ENCODE results near the gene F2RL3. TPM values are rescaled to one million over a fixed set of nuclear protein-coding genes. Genes with fewer than 3 reads are reported as not detected.
A peak's percentile ranks its signal among the peaks of the same experiment; 100 is the strongest.

Gene F2RL3
- total and polyA plus RNA-seq, 7 donors, result 0.69 to 3.9 (median 1.9) TPM

GRCh38 chr19:16904599-16904998 lies 15.8 kb downstream of the F2RL3 start:
- no peak for TF ChIP-seq CTCF (IDR thresholded peaks at IDR 0.05)
- TF ChIP-seq POLR2AphosphoS5 (IDR thresholded peaks at IDR 0.05), result no peak
- TF ChIP-seq POLR2A (IDR thresholded peaks at IDR 0.05), result no peak
- TF ChIP-seq EP300 (IDR thresholded peaks at IDR 0.05), result no peak
- Histone ChIP-seq H3K4me3 (no peak overlapping the region), H3K9me3 (no peaks in the 10 kb centered on the region), H3K4me1 (no peaks in the 10 kb centered on the region), H3K27me3 (no peaks in the 10 kb centered on the region), H3K36me3 (no peaks in the 10 kb centered on the region), H3K27ac (no peak overlapping the region)
- intact Hi-C loops (cut with DNase I), result no loop called here
- WGBS, 2 donors, result 46 to 58% methylated on average over 5 of the region's 5 CpGs
- no peak for DNase-seq

GRCh38 chr19:16908759-16909158 lies 20.0 kb downstream of the F2RL3 start:
- H3K27me3 ChIP-seq, result no peaks in the 10 kb centered on the region
- WGBS, 2 donors, result 77 to 79% methylated on average over 12 of the region's 12 CpGs
- peaks cover 8 to 16% (median 10%) of the 10 kb centered on the region in 4 donors for H3K9me3 ChIP-seq
- H3K36me3 ChIP-seq, result no peaks in the 10 kb centered on the region
- H3K4me3 ChIP-seq, result no peak overlapping the region
- TF ChIP-seq EP300 (IDR thresholded peaks at IDR 0.05) (no peak), POLR2AphosphoS5 (IDR thresholded peaks at IDR 0.05) (no peak), CTCF (IDR thresholded peaks at IDR 0.05) (no peak), POLR2A (IDR thresholded peaks at IDR 0.05) (no peak)
- H3K27ac ChIP-seq, result no peak overlapping the region
- intact Hi-C loops (cut with DNase I), result no loop called here
- DNase-seq, result no peak
- H3K4me1 ChIP-seq, result no peaks in the 10 kb centered on the region

- H3K4me3 ChIP-seq, result no peak overlapping the region
- DNase-seq, result peak; percentile 17
- WGBS, 2 donors, result 88 to 90% methylated on average over 7 of the region's 7 CpGs
- no peaks in the 10 kb centered on the region for H3K27me3 ChIP-seq
- intact Hi-C loops (cut with DNase I), result no loop called here
- TF ChIP-seq POLR2A (IDR thresholded peaks at IDR 0.05), result no peak
- TF ChIP-seq POLR2AphosphoS5 (IDR thresholded peaks at IDR 0.05), result no peak
- no peak for TF ChIP-seq EP300 (IDR thresholded peaks at IDR 0.05)
- TF ChIP-seq CTCF (IDR thresholded peaks at IDR 0.05), result no peak
- H3K9me3 ChIP-seq, result peaks cover 9 to 16% (median 15%) of the 10 kb centered on the region in 4 donors
- no peak overlapping the region for H3K27ac ChIP-seq
- no peaks in the 10 kb centered on the region for H3K4me1 ChIP-seq
- H3K36me3 ChIP-seq, result no peaks in the 10 kb centered on the region
Measured at GRCh38 chr19:16911046-16911445, 22.2 kb downstream of the F2RL3 start.

GRCh38 chr19:16912780-16913179 lies 24.0 kb downstream of the F2RL3 start:
- intact Hi-C loops (cut with DNase I), result no loop called here
- Histone ChIP-seq H3K27ac (no peak overlapping the region), H3K4me3 (no peak overlapping the region), H3K36me3 (no peaks in the 10 kb centered on the region), H3K4me1 (no peaks in the 10 kb centered on the region), H3K27me3 (no peaks in the 10 kb centered on the region), H3K9me3 (peaks cover 9 to 16% (median 15%) of the 10 kb centered on the region in 4 donors)
- 65 to 81% methylated on average over 4 of the region's 4 CpGs for WGBS, 2 donors
- no peak for DNase-seq
- TF ChIP-seq POLR2AphosphoS5 (IDR thresholded peaks at IDR 0.05), result no peak
- no peak for TF ChIP-seq CTCF (IDR thresholded peaks at IDR 0.05)
- no peak for TF ChIP-seq POLR2A (IDR thresholded peaks at IDR 0.05)
- no peak for TF ChIP-seq EP300 (IDR thresholded peaks at IDR 0.05)

- TF ChIP-seq POLR2A (IDR thresholded peaks at IDR 0.05) (no peak), EP300 (IDR thresholded peaks at IDR 0.05) (no peak), CTCF (IDR thresholded peaks at IDR 0.05) (no peak), POLR2AphosphoS5 (IDR thresholded peaks at IDR 0.05) (no peak)
- no peak overlapping the region for H3K4me3 ChIP-seq
- no peaks in the 10 kb centered on the region for H3K4me1 ChIP-seq
- intact Hi-C loops (cut with DNase I), result no loop called here
- peaks cover 9 to 19% (median 16%) of the 10 kb centered on the region in 4 donors for H3K9me3 ChIP-seq
- H3K27ac ChIP-seq, result no peak overlapping the region
- peak; percentile 57 for DNase-seq
- 91 to 94% methylated on average over 11 of the region's 11 CpGs for WGBS, 2 donors
- H3K27me3 ChIP-seq, result no peaks in the 10 kb centered on the region
- H3K36me3 ChIP-seq, result no peaks in the 10 kb centered on the region
Measured at GRCh38 chr19:16914421-16914820, 25.6 kb downstream of the F2RL3 start.

All from sigmoid colon (tissue), 7 donors.